NCI-H1930 (cell line): ENCODE data around the gene CDC14A.

Experiments used
- DNase-seq, 2 experiments: peaks; one replicate each; lab custom pipeline; 2025; lab: John Stamatoyannopoulos, UW

Gene CDC14A

DNA sequence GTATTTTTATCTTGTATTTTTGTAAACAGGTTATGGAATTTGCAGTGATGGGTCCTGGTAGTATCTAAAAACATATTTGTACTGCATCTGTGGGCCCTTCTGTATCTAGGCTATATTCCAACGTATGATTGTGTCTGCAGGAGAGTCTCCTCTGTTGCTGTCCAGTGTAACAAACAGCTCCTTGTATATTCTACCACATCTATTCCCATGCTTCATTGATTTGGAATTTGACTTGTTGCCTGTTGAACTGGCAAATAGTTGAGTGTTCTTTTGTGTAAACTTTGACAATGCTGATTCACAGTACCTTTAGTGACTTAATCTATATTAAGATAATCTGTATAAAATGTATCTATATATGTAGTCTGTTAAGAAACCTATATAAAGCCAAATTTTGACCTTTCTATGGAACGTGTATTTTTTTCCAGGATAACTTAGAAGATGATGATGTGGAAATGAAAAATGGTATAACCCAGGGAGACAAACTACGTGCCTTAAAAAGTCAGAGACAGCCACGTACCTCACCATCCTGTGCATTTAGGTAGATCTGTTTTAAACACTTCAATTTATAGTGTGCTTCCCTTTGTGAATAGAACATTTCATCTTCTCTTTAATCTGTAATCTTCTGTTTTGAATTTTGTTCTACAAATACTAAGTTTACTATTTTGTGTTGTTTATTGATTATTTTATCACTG is 142.2 kb downstream of the CDC14A start:
- DNase-seq: no peak

DNA sequence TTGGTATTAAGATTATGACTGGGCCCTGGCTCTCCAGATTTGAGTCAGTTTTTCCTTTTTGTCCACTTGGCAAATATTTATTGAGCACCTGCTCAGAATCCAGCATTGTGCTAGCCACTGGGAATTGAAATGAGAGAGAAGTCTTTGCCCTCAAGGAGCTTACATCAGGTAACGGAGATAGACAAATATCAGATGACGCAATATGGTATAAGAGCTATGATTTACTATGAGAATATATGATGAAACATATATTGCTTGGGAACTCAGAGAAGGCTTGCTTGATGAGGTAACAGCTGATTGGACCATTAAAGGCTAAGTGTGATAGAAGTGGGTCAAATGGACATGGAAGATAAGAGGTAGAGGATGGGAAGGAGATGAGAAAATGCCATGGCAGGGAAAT is 144.6 kb downstream of the CDC14A start:
- DNase-seq: no peak

DNA sequence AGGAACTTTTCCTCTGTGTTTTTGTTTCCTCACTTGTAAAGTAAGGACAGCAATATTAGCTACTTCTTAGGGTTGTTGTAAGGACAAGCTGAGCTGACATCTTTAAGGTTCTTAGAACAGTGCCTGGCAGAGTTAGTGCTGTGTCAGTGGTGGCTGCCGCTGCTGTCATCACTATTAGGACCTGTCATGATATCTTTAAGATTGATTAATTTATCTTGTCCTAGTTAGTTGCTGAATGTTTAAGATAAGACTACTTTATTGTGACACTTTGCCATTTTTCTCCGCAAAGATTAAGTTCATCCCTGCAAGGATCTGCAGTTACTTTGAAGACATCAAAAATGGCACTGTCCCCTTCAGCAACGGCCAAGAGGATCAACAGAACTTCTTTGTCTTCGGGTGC is 145.5 kb downstream of the CDC14A start:
- DNase-seq: no peak

- DNase-seq: no peak
Measured at GRCh38 chr1:100499194-100499811, 147.0 kb downstream of the CDC14A start.

- DNase-seq: no peak
Measured at GRCh38 chr1:100502052-100502792, 149.9 kb downstream of the CDC14A start.

GRCh38 chr1:100506217-100506616 is 153.9 kb downstream of the CDC14A start:
- DNase-seq: no peak

- DNase-seq: no peak
Measured at GRCh38 chr1:100510451-100510850, 158.1 kb downstream of the CDC14A start.

DNA sequence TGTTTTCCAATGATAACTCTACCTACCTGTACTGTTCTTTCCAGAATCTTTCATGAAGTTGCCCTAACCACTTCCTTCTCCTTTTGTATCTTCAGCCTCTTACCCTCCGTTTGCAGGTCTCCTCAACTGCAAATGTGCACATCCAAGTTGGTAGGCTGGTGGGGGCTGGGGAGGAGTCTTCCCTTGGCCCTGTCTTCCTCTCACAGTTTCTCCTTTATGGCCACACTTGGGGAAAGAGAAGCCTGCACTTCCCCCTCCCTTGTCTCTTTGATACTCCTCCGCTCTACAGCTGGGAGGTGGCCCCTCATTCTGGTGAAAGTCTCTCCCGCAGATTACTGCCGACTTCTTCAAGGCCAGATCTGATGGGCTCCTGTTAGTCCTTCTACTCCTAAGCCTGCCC is 158.8 kb downstream of the CDC14A start:
- no peak for DNase-seq

GRCh38 chr1:100511773-100512172 is 159.5 kb downstream of the CDC14A start:
- no peak for DNase-seq

GRCh38 chr1:100512803-100513352 is 160.6 kb downstream of the CDC14A start:
- DNase-seq: no peak

- no peak for DNase-seq
Measured at GRCh38 chr1:100516857-100517256, 164.6 kb downstream of the CDC14A start.

GRCh38 chr1:100517515-100517914 is 165.2 kb downstream of the CDC14A start:
- no peak for DNase-seq

DNA sequence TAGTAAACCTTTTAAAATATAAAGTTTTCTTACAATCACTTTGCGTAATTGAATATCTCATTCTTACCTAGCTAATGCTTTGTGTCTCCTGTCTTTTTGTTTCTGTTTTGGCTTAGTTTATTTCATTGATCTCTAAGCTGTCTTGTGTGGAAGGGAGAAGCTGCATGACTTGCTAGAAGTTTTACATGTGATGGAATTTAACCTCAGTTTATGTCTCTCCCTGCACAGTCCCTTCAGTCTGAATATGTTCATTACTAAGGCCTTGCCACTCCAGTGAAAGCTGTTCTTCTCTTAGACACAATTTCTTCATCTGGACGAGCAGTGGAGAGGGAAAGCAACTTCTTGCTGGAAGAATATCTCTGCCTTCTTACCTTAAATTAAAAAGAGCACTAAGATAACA is 165.7 kb downstream of the CDC14A start:
- no peak for DNase-seq

DNA sequence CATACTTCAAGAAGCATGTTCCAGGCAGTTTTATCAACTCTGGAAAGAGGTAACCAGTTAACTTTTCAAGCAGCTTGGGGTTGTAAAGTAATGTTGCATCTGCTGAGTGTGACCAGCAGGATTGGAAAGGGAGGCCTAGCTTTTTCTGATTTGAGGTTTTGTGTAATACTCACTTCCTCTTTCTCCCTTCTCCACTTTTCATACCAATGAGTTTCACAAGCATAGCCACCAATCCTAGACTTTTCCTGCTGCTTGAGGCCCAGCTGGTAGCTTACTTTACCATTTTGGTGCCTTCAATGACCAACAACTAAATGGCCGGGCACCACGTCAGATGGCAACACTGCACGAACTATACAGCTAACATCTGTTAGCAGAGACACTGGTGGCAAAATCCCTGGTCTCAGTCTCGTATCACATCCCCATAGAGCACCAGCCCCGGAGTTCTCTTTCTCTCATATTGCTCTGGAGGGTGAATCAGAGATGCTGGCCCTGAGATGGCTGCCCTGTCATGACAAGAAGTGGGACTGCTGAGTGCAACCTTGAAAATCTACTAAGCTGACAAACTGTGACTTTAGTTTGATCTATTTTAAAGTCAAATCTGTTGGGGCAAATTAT is 170.8 kb downstream of the CDC14A start:
- DNase-seq: no peak

DNA sequence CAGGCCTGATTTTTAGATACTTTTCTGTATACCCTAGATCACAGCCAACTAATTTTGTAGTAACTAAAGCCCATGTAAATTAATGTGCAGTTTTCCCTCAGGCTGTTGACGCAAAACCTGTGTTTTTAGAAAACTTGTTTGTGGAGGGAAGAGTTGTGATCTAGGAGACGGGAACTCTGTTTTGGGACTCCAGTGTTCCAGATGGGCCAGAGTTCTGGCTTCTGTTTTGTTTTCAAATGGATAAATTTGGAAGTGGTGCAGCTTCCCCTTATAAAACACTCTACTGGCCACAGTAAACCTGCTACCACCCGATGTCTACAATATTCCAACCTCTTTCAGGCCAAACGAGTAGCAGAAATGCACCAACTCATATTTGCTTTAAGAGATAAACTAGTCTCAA is 172.0 kb downstream of the CDC14A start:
- no peak for DNase-seq

DNA sequence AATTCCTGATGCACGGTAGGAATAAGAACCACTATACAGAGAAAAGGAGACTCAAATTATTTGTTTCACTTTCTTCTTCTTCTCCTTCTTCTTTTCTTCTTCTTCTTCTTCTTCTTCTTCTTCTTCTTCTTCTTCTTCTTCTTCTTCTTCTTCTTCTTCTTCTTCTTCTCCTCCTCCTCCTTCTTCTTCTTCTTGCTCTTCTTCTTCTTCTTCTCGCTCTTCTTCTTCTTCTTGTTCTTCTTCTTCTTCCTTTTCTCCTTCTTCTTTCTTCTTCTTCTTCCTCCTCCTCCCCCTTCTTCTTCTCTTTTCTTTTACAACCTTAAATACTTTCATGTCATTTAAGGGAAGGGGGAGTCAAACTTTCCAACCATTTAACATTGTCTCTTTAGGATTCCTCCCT is 174.6 kb downstream of the CDC14A start:
- DNase-seq: no peak

DNA sequence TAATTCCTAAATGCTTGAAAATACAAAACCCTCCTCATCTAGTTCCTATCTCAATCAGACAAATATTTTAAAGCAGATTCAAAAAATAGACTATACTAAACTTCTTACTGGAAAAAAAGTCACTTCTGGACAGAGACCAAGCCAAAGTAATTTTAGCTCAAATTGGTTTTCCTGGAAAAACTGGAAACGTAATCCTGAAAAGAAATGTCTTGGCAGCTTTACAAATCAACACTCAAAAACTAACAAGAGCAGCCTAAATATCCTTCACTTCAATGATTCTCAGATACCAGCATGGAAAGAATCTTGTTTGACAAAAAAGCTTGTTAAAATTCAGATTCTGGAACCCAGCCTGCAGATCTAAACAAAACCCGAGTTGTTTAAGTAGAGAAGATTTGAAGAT is 176.6 kb downstream of the CDC14A start:
- DNase-seq: no peak

- DNase-seq: no peak
Measured at GRCh38 chr1:100530141-100530540, 177.8 kb downstream of the CDC14A start.

DNA sequence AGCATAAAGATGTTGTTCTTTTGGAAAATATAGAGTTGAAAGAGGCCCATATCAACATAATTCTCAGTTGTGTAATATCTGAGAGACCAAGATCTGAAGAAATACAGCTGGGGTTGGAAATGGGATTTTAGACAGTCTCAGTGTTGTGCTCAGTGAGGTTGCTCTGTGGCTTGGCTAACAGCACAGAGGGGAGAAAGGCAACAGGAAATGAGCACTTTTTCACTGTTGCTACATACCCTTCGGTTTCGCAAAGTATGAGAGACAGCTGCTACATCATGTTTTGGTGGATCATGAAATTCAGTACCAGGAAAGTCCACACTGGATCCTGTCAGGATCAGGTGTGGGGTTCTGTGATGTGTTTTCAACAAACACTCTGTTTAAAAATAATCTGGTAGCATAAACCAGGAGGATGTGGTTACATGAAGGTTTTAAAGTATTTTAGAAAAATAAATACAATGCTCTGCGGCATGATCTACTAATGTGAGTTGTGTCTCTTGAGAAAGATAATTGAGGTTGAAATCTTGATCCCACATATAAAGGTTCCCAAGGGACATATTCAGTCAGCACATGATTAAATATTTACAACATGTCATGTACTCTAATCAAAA is 178.7 kb downstream of the CDC14A start:
- no peak for DNase-seq

DNA sequence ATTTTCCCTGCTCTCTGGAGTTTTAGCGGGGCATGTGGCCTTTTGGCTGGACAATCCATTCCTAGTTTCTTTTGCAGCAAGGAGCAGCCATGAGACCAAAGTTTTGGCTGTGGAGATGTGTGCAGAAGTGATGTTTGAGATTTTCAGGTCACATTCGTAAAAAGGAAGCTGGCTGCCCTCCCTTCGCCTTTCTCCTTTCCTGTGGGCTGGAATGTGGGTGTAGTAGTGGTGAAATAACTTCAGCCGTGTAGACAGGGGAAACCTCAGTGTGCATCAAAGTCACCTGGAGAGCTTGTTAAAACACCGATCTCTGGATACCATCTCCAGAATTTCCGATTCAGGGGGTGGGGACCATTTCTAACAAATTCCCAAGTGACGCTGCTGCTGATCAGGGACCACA is 180.3 kb downstream of the CDC14A start:
- DNase-seq: no peak

DNA sequence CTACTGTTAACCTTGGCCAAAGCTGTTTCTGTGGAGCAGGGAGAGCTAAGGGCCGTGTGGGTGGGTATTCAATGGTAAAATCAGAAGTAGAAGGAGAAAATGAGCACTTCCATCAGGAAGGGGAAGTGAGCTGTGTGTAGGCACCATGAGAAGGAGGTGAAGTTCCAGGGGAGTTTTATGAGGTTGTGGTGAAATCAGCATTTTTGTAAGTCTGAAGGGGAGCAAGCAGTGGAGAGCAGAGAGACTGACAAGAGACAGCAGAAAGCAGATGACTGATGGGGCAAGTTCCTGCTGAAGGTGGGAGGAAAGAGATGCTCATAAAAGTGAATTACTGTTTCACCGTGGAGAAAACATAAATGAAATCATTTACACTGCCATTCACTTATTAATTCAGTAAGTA is 183.0 kb downstream of the CDC14A start:
- no peak for DNase-seq

- DNase-seq: no peak
Measured at GRCh38 chr1:100536031-100536430, 183.7 kb downstream of the CDC14A start.
